ENCODE data around the gene LPAR4.

DNA sequence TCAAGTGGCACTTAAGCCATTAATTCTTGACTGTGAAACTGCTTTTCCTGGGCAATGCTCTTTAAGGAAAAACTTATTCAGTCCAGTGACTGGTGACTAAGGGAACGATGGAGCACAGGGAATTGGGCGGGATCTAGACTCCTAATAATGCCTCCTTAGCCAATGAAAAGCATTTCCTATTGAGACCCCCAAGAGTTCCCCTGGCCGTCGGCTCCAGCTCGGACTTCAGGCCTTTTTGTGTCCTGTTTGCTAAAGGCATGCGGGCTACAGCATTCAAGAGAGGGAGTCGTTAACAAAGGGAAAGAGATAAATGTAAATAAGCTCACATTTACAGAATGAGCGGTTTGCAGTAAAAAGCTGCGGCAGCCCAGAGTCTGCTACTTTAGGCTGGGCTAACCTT lies at the start of gene LPAR4:
- TF ChIP-seq POLR2A (IDR thresholded peaks at IDR 0.05), result no peak
- TF ChIP-seq, protein P1, sequence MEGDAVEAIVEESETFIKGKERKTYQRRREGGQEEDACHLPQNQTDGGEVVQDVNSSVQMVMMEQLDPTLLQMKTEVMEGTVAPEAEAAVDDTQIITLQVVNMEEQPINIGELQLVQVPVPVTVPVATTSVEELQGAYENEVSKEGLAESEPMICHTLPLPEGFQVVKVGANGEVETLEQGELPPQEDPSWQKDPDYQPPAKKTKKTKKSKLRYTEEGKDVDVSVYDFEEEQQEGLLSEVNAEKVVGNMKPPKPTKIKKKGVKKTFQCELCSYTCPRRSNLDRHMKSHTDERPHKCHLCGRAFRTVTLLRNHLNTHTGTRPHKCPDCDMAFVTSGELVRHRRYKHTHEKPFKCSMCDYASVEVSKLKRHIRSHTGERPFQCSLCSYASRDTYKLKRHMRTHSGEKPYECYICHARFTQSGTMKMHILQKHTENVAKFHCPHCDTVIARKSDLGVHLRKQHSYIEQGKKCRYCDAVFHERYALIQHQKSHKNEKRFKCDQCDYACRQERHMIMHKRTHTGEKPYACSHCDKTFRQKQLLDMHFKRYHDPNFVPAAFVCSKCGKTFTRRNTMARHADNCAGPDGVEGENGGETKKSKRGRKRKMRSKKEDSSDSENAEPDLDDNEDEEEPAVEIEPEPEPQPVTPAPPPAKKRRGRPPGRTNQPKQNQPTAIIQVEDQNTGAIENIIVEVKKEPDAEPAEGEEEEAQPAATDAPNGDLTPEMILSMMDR (IDR thresholded peaks at IDR 0.05), result no peak

All from testis (tissue), 2 donors.